Activated CD8-positive, alpha-beta T cell treated with anti-CD3 and anti-CD28 coated beads for 36 hours (primary cell): Measurements from ENCODE around the gene ADNP. TPM values are rescaled to one million over a fixed set of nuclear protein-coding genes. Genes with fewer than 3 reads are reported as not detected.

Experiments used
- ATAC-seq: fragments of 200-7000 bp; cut with Tn5 transposase; one replicate; pipeline ENCODE4 v1.10.0; 2021; ENCODE audit warnings: mild to moderate bottlenecking, moderate library complexity
- CTCF ChIA-PET: fragments of 350-600 bp; sonication (Branson Sonifier 250); formaldehyde crosslinking; loops from one replicate; lab custom pipeline; 2021; ENCODE audit warnings: antibody characterized with exemption; lab: Charles Lee
- POLR2A ChIA-PET: fragments of 350-600 bp; sonication (Branson Sonifier 250); formaldehyde crosslinking; loops from one replicate; lab custom pipeline; 2021; ENCODE audit warnings: antibody characterized with exemption; lab: Charles Lee
- DNase-seq: peaks from one replicate; pipeline ENCODE4 v3.0.0-alpha.2; 2020
- H3K27ac Mint-ChIP-seq: one replicate; pipeline ENCODE4 v1.8.0; 2021; ENCODE audit warnings: mild to moderate bottlenecking, mixed read lengths
- H3K27me3 Mint-ChIP-seq: one replicate; pipeline ENCODE4 v1.8.0; 2021; ENCODE audit warnings: mixed read lengths
- H3K36me3 Mint-ChIP-seq: one replicate; pipeline ENCODE4 v1.8.0; 2021; ENCODE audit warnings: low read depth, mixed read lengths
- H3K4me1 Mint-ChIP-seq: one replicate; pipeline ENCODE4 v1.8.0; 2021; ENCODE audit warnings: low read depth, mixed read lengths
- H3K4me3 Mint-ChIP-seq: one replicate; pipeline ENCODE4 v1.8.0; 2021; ENCODE audit warnings: mild to moderate bottlenecking, moderate library complexity, mixed read lengths
- H3K9me3 Mint-ChIP-seq: one replicate; pipeline ENCODE4 v1.8.0; 2021; ENCODE audit warnings: mixed read lengths
- intact Hi-C: fragments of 100-400 bp; cut with micrococcal nuclease; formaldehyde crosslinking; loops from one replicate; pipeline ENCODE4 v1.10.0; 2022
- total RNA-seq, 2 experiments: library from RNA; stranded (reverse); gene quantifications; one replicate each; pipeline ENCODE4 v1.2.3, GENCODE V29; 2021
- TF ChIP-seq, protein P1 (sequence below): fragments of 200-600 bp; IDR thresholded peaks from one replicate; pipeline ENCODE4 v1.8.0; 2022; ENCODE audit warnings: antibody characterized with exemption, mild to moderate bottlenecking

Gene ADNP
- total RNA-seq, 2 experiments from 2014 or later = 58.9 to 60.0 TPM

DNA sequence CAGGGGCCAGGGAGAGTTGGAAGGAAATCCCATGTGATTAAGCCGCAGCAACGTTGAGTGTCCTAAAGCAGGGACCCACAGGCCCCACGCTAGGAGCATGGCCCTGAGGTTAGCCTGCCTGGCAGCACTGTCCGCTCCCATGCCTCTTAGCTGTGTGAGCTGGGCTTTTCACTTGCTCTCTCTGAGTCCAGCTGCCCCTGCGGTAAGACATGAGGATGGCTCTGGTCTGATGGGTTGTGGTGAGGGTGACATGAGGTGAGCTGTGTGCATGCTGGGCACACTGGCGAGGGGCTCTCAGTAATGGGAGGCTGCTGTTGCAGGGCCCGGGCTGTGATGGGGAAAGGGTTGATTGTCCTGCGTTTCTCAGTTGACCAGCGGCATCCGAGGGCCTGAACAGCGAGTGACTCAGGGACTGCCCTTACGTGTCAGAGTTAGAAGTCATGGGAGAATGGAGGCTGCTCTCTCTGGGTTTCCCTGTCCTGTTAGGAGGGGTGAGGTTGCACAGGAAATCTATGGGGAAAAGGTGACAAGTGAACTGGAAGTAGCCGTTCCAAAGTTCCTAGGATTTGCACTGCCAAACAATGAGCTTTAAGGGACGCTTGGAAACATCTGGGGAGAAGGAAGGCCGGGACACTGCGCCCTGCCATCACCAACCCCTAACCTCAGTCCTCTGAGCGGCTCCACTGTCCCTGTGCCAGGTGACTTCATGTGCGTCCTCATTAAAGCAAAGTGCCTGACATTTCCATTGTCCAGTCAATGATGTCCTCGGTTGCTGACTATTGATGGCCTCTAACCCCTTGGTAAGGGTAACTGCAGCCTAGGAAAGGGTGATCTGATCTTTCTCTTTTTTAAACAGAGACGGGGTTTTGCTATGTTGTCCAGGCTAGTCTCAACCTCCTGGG lies 51.3 kb downstream of the ADNP start:
- TF ChIP-seq, protein P1, sequence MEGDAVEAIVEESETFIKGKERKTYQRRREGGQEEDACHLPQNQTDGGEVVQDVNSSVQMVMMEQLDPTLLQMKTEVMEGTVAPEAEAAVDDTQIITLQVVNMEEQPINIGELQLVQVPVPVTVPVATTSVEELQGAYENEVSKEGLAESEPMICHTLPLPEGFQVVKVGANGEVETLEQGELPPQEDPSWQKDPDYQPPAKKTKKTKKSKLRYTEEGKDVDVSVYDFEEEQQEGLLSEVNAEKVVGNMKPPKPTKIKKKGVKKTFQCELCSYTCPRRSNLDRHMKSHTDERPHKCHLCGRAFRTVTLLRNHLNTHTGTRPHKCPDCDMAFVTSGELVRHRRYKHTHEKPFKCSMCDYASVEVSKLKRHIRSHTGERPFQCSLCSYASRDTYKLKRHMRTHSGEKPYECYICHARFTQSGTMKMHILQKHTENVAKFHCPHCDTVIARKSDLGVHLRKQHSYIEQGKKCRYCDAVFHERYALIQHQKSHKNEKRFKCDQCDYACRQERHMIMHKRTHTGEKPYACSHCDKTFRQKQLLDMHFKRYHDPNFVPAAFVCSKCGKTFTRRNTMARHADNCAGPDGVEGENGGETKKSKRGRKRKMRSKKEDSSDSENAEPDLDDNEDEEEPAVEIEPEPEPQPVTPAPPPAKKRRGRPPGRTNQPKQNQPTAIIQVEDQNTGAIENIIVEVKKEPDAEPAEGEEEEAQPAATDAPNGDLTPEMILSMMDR = no peak
- POLR2A ChIA-PET = no interaction called here
- H3K27ac Mint-ChIP-seq = no peak overlapping the region
- DNase-seq = no peak
- intact Hi-C loops = no loop called here
- CTCF ChIA-PET = interaction anchor here (0.9 kb wide), 1 partner anchor 15 kb away, joined by 4 read pairs; no protein-coding TSS in a partner anchor
- peaks cover 6% of the 10 kb centered on the region for H3K36me3 Mint-ChIP-seq
- H3K9me3 Mint-ChIP-seq = peaks cover 3% of the 10 kb centered on the region
- no peaks in the 10 kb centered on the region for H3K27me3 Mint-ChIP-seq
- ATAC-seq = no peak
- no peaks in the 10 kb centered on the region for H3K4me1 Mint-ChIP-seq
- H3K4me3 Mint-ChIP-seq = no peak overlapping the region

DNA sequence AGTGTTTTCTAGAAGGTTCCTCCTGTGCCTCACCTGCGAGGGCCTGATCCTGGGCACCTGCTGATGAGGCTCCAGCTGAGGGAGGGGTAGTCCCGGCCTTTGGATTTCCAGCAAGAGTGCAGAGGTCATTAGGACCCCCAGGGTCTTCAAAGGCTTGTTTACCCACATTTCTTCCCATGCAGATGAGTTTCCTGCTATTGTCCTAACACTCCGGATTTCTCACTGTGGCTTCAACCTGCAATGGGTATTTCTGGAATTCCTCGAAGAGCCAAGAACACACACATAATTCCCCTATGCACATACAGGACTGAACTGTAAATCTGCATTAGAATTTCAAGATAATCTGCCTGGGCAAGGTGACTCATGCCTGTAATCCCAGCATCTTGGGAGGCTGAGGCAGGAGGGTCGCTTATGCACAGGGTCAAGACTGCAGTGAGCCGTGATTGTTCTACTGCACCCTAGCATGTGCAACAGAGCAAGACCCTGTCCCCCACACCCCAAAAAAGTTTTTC lies 53.9 kb downstream of the ADNP start:
- ChIA-PET CTCF (no interaction called here), POLR2A (no interaction called here)
- intact Hi-C loops = no loop called here
- DNase-seq = no peak
- Mint-ChIP-seq H3K27me3 (no peaks in the 10 kb centered on the region), H3K9me3 (no peaks in the 10 kb centered on the region), H3K27ac (no peak overlapping the region), H3K36me3 (peaks cover 1% of the 10 kb centered on the region), H3K4me3 (no peak overlapping the region), H3K4me1 (no peaks in the 10 kb centered on the region)
- no peak for ATAC-seq
- TF ChIP-seq, protein P1 = no peak

DNA sequence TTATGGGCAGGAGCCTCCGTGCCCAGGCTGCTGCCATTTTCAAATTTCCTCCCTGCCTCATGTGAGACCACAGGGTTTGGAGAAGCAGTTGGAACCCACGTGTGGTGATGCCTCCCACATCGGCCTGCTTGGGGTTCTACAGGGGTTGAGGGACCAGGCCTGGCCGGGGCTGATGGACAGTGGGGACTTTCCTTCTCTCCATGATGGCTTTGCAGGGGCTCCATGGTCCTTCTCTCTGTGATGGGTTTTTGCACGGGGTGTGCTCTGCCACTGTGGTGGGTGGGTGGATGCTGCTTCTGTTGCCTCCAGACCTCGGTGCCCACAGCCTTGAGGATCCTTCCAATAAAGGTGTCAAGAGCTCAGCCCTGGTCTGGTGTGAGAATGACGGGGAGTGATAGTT lies 54.4 kb downstream of the ADNP start:
- Mint-ChIP-seq H3K27ac (no peak overlapping the region), H3K27me3 (no peaks in the 10 kb centered on the region), H3K4me3 (no peak overlapping the region), H3K36me3 (peaks cover 1% of the 10 kb centered on the region), H3K4me1 (no peaks in the 10 kb centered on the region), H3K9me3 (no peaks in the 10 kb centered on the region)
- ChIA-PET CTCF (no interaction called here), POLR2A (no interaction called here)
- TF ChIP-seq, protein P1 = no peak
- no peak for DNase-seq
- ATAC-seq = no peak
- intact Hi-C loops = no loop called here

DNA sequence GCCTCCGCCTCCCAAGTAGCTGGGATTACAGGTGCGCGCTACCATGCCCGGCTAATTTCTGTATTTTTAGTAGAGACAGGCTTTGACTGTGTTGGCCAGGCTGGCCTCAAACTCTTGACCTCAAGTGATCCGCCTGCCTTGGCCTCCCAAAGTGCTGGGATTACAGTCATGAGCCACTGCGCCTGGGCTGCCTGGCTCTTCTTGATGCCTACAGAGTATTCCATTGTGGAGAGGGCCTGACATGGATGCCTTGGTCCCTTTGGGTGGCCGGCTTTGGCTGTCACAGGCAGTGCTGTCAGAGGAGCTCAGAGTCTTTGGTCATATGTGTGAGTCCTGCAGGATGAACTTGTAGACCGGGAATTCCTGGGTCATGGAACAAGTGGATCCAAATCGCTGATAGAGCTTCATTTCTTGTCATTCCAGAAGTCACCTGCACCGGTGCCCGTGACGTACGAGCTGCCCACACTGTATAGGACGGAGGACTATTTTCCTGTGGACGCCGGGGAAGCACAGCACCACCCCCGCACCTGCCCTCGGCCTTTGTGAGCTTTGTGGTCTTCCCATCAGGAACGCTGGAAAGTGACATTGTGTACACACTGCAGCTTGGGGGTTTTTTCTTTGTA lies 55.1 kb downstream of the ADNP start:
- Mint-ChIP-seq H3K27ac (no peak overlapping the region), H3K27me3 (no peaks in the 10 kb centered on the region), H3K4me1 (no peaks in the 10 kb centered on the region), H3K4me3 (no peak overlapping the region), H3K36me3 (peaks cover 1% of the 10 kb centered on the region), H3K9me3 (no peaks in the 10 kb centered on the region)
- intact Hi-C loops = no loop called here
- CTCF ChIA-PET = no interaction called here
- DNase-seq (no peak), ATAC-seq (no peak)
- POLR2A ChIA-PET = no interaction called here
- TF ChIP-seq, protein P1 = no peak
